Measurements from ENCODE around the gene FBXL15. TPM values are rescaled to one million over a fixed set of nuclear protein-coding genes. Genes with fewer than 3 reads are reported as not detected.

FBXL15 gene
- total RNA-seq = 10 to 100 TPM; 18.3 to 27.7 (median 20.5) TPM
- long read RNA-seq, donor 1, transcript FBXL15-201 (4 exons, 2,362 nt) = major isoform, 30 of 110 reads
- long read RNA-seq, donor 1, partial matches to known transcripts = 56 of 110 reads
- long read RNA-seq, donor 1, other reads (novel, unspliced or antisense) = 24 of 110 reads
- long read RNA-seq, donor 2, transcript FBXL15-201 (4 exons, 2,362 nt) = major isoform, 27 of 73 reads
- long read RNA-seq, donor 2, partial matches to known transcripts = 37 of 73 reads
- long read RNA-seq, donor 2, other reads (novel, unspliced or antisense) = 9 of 73 reads

- Histone ChIP-seq H3K9me3 (no peaks in the 10 kb centered on the region), H3K36me3 (ENCODE audit: low read depth) (no peaks in the 10 kb centered on the region), H3K4me3 (peak within 1 kb of the TSS; percentile 60), H3K4me1 (ENCODE audit: low read depth) (peaks cover 27% of the 10 kb centered on the region)
- intact Hi-C loops (cut with DNase I, micrococcal nuclease) = no loop called here
- TF ChIP-seq CTCF (IDR thresholded peaks at IDR 0.05) = no peak
- ATAC-seq (peak; percentile 82), DNase-seq (peak; percentile 95 to 98 (median 97))
Observed at GRCh38 chr10:102420714-102421506, at the start of gene FBXL15. Gene FBXL15, plus strand, starts transcription at chr10:102420836. Its CDS starts 294 bp downstream, at chr10:102421130.

GRCh38 chr10:102371295-102371694 is 49.3 kb upstream of the FBXL15 start:
- no peak overlapping the region for H3K4me3 ChIP-seq
- ATAC-seq = no peak
- no peak for TF ChIP-seq CTCF (IDR thresholded peaks at IDR 0.05)
- peaks cover 36% of the 10 kb centered on the region for H3K36me3 ChIP-seq (ENCODE audit: low read depth)
- no peak for DNase-seq
- intact Hi-C loops (cut with DNase I, micrococcal nuclease) = no loop called here
- H3K9me3 ChIP-seq = no peaks in the 10 kb centered on the region
- no peaks in the 10 kb centered on the region for H3K4me1 ChIP-seq (ENCODE audit: low read depth)

- ATAC-seq (no peak), DNase-seq (no peak)
- no peaks in the 10 kb centered on the region for H3K4me1 ChIP-seq (ENCODE audit: low read depth)
- no peak for TF ChIP-seq CTCF (IDR thresholded peaks at IDR 0.05)
- intact Hi-C loops (cut with DNase I, micrococcal nuclease) = no loop called here
- peaks cover 34% of the 10 kb centered on the region for H3K36me3 ChIP-seq (ENCODE audit: low read depth)
- no peaks in the 10 kb centered on the region for H3K9me3 ChIP-seq
- no peak overlapping the region for H3K4me3 ChIP-seq
Observed at GRCh38 chr10:102375250-102375649, 45.4 kb upstream of the FBXL15 start.

- no peak overlapping the region for H3K4me3 ChIP-seq
- peaks cover 28% of the 10 kb centered on the region for H3K36me3 ChIP-seq (ENCODE audit: low read depth)
- H3K9me3 ChIP-seq = no peaks in the 10 kb centered on the region
- ATAC-seq = no peak
- intact Hi-C loops (cut with DNase I, micrococcal nuclease) = no loop called here
- TF ChIP-seq CTCF (IDR thresholded peaks at IDR 0.05) = no peak
- no peaks in the 10 kb centered on the region for H3K4me1 ChIP-seq (ENCODE audit: low read depth)
- DNase-seq = no peak
Observed at GRCh38 chr10:102375867-102376266, 44.8 kb upstream of the FBXL15 start.

- intact Hi-C loops (cut with DNase I, micrococcal nuclease) = no loop called here
- no peak for TF ChIP-seq CTCF (IDR thresholded peaks at IDR 0.05)
- peaks cover 27% of the 10 kb centered on the region for H3K36me3 ChIP-seq (ENCODE audit: low read depth)
- H3K9me3 ChIP-seq = no peaks in the 10 kb centered on the region
- H3K4me1 ChIP-seq (ENCODE audit: low read depth) = no peaks in the 10 kb centered on the region
- ATAC-seq (no peak), DNase-seq (no peak)
- no peak overlapping the region for H3K4me3 ChIP-seq
Observed at GRCh38 chr10:102376901-102377300, 43.7 kb upstream of the FBXL15 start.
